Fibroblast of lung (primary cell): ENCODE results near the gene SDK2. TPM values are rescaled to one million over a fixed set of nuclear protein-coding genes. Genes with fewer than 3 reads are reported as not detected.

Experiments
- DNase-seq, 2 donors: peaks; one replicate each; pipeline versions ENCODE4 v3.0.0 to v3.0.0-alpha.2; 2010; ENCODE audit warnings: low read depth in 2 of 2
- H2AFZ ChIP-seq: 2 replicates; pipeline ENCODE4 v1.5.1; 2012; ENCODE audit warnings: low read length, control low read depth, inconsistent platforms
- H3K27ac ChIP-seq: 2 replicates; pipeline ENCODE4 v1.5.1; 2011; ENCODE audit warnings: low read length, control low read depth; ENCODE audit not compliant: insufficient read depth
- H3K27me3 ChIP-seq: 2 replicates; pipeline ENCODE4 v1.5.1; 2011; ENCODE audit warnings: mild to moderate bottlenecking, low read length; ENCODE audit not compliant: control insufficient read depth, insufficient read depth
- H3K36me3 ChIP-seq: 2 replicates; pipeline ENCODE4 v1.5.1; 2011; ENCODE audit warnings: low read length; ENCODE audit not compliant: control insufficient read depth, insufficient read depth
- H3K4me1 ChIP-seq: 2 replicates; pipeline ENCODE4 v1.5.1; 2011; ENCODE audit warnings: low read length; ENCODE audit not compliant: control insufficient read depth, insufficient read depth; ENCODE audit errors: extremely low read depth
- H3K4me2 ChIP-seq: 2 replicates; pipeline ENCODE4 v1.5.1; 2011; ENCODE audit warnings: low read length, control low read depth; ENCODE audit not compliant: insufficient read depth; ENCODE audit errors: extremely low read depth
- H3K4me3 ChIP-seq, 4 experiments: fragments of 200-600 bp in 1 of 4; sonication (generic) in 1 of 4; replicated peaks in 1 of 4; 2 replicates each; pipeline ENCODE4 v1.5.1; 2011 to 2016; ENCODE audit warnings: low read length in 4 of 4, low read depth in 3 of 4, mild to moderate bottlenecking in 3 of 4, control low read depth in 2 of 4, inconsistent platforms in 1 of 4, mixed read lengths in 1 of 4; ENCODE audit not compliant: insufficient read depth in 1 of 4; ENCODE audit errors: control extremely low read depth in 1 of 4
- H3K79me2 ChIP-seq: 2 replicates; pipeline ENCODE4 v1.5.1; 2012; ENCODE audit warnings: mild to moderate bottlenecking, low read length, inconsistent platforms; ENCODE audit not compliant: control insufficient read depth, insufficient read depth
- H3K9ac ChIP-seq: 2 replicates; pipeline ENCODE4 v1.5.1; 2011; ENCODE audit warnings: mild to moderate bottlenecking, low read length, control low read depth; ENCODE audit not compliant: insufficient read depth
- H3K9me3 ChIP-seq: 2 replicates; pipeline ENCODE4 v1.5.1; 2012; ENCODE audit warnings: low read depth, low read length; ENCODE audit not compliant: control insufficient read depth, insufficient read depth
- H4K20me1 ChIP-seq: 2 replicates; pipeline ENCODE4 v1.5.1; 2011; ENCODE audit warnings: low read length; ENCODE audit not compliant: control insufficient read depth, insufficient read depth; ENCODE audit errors: extremely low read depth
- EZH2 ChIP-seq: IDR thresholded peaks from 2 replicates; pipeline ENCODE4 v1.5.1; 2012; ENCODE audit warnings: low read length, control low read depth, mild to moderate bottlenecking; ENCODE audit errors: missing control alignments
- polyA plus RNA-seq, 2 donors: library from polyadenylated mRNA; depleted of rRNA in 1 of 2; stranded (reverse) in 1 of 2; unstranded in 1 of 2; fragments of >200 nt; gene quantifications; 2 replicates each; pipeline ENCODE4 v1.2.1, GENCODE V29; 2011 to 2012; ENCODE audit warnings: missing spikeins in 1 of 2
- total RNA-seq: library from RNA; depleted of rRNA; stranded (reverse); fragments of >200 nt; gene quantifications from 2 replicates; pipeline ENCODE4 v1.2.1, GENCODE V29; 2014
- TF ChIP-seq, protein P1 (sequence below), 2 donors: IDR thresholded peaks in 1 of 2; conservative IDR thresholded peaks in 1 of 2; 1 replicate in 1 of 2; 2 replicates in 1 of 2; pipeline ENCODE4 v1.5.1; 2011 to 2012; ENCODE audit warnings: low read length in 2 of 2, control low read depth in 1 of 2, inconsistent platforms in 1 of 2, low read depth in 1 of 2, mild to moderate bottlenecking in 1 of 2

Gene SDK2
- total and polyA plus RNA-seq, 2 donors (not counting 1 experiment from before 2014, with no cell fraction given): under 0.01 to 0.01 TPM

DNA sequence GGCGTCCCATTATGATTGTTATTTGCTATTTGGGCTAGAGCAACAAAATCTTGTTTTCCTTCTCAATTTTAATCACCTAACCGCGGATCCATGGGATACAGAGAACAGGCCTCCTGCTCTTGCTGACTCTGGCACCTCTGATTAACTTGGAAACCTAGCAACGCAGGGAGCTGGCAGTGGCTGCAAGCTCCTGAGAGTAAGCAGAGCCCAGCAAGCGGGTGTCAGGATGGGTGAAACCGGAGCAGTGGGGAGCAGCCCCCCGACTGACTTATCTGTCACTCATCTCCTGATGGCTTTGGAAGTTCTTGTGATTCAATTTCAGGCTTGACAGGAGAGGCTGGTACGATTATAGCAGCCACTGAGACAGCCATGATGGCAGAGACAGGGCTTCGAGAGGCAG lies 286.9 kb downstream of the SDK2 start:
- Histone ChIP-seq H3K27ac (no peak overlapping the region), H3K4me1 (no peaks in the 10 kb centered on the region), H3K9ac (no peak overlapping the region), H3K9me3 (no peaks in the 10 kb centered on the region), H3K27me3 (no peaks in the 10 kb centered on the region), H3K79me2 (no peaks in the 10 kb centered on the region), H4K20me1 (no peaks in the 10 kb centered on the region), H3K4me2 (no peak overlapping the region), H3K36me3 (no peaks in the 10 kb centered on the region), H2AFZ (no peak overlapping the region), H3K4me3 (no peak overlapping the region)
- DNase-seq: no peak
- TF ChIP-seq, protein P1, sequence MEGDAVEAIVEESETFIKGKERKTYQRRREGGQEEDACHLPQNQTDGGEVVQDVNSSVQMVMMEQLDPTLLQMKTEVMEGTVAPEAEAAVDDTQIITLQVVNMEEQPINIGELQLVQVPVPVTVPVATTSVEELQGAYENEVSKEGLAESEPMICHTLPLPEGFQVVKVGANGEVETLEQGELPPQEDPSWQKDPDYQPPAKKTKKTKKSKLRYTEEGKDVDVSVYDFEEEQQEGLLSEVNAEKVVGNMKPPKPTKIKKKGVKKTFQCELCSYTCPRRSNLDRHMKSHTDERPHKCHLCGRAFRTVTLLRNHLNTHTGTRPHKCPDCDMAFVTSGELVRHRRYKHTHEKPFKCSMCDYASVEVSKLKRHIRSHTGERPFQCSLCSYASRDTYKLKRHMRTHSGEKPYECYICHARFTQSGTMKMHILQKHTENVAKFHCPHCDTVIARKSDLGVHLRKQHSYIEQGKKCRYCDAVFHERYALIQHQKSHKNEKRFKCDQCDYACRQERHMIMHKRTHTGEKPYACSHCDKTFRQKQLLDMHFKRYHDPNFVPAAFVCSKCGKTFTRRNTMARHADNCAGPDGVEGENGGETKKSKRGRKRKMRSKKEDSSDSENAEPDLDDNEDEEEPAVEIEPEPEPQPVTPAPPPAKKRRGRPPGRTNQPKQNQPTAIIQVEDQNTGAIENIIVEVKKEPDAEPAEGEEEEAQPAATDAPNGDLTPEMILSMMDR (conservative IDR thresholded peaks at IDR 0.05 in 1 of 2, IDR thresholded peaks at IDR 0.05 in 1 of 2; ENCODE audit: low read depth in 1 of 2, low read length in 2 of 2): no peak
- no peak for TF ChIP-seq EZH2

DNA sequence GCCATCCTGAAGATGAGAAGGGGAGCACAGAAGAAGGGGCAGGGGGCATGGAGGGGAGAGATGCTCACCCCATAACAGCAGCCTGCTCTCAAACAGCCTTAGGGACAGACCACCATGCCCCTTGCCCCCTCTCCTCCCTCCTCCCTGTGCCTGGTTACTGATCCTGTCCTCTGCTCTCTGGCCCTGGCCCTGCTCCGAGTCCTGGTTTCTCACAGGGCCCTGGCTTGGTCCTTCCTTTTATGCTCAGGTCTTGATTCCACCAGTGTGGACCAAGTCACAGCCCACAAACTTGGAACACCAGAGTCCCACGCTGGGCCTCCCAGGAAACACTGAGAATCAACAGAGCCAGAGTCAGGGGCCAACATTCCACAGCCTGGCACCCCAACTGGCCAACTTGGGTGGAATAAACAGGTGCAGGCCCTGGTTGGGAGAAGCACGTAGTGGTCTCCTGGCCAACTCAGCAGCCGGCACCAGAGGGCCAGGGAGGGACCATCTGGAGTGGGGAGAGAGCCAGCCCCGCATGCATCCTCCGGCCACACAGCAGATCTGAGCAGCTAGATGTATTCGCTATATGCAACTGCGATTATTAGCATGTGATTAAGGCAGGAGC lies 287.6 kb downstream of the SDK2 start:
- Histone ChIP-seq H3K36me3 (no peaks in the 10 kb centered on the region), H3K9me3 (no peaks in the 10 kb centered on the region), H4K20me1 (no peaks in the 10 kb centered on the region), H3K27me3 (no peaks in the 10 kb centered on the region), H3K4me1 (no peaks in the 10 kb centered on the region), H3K9ac (no peak overlapping the region), H3K4me2 (no peak overlapping the region), H2AFZ (no peak overlapping the region), H3K4me3 (no peak overlapping the region), H3K27ac (no peak overlapping the region), H3K79me2 (no peaks in the 10 kb centered on the region)
- DNase-seq: no peak
- TF ChIP-seq, protein P1 (conservative IDR thresholded peaks at IDR 0.05 in 1 of 2, IDR thresholded peaks at IDR 0.05 in 1 of 2; ENCODE audit: low read depth in 1 of 2, low read length in 2 of 2): no peak
- TF ChIP-seq EZH2: no peak

DNA sequence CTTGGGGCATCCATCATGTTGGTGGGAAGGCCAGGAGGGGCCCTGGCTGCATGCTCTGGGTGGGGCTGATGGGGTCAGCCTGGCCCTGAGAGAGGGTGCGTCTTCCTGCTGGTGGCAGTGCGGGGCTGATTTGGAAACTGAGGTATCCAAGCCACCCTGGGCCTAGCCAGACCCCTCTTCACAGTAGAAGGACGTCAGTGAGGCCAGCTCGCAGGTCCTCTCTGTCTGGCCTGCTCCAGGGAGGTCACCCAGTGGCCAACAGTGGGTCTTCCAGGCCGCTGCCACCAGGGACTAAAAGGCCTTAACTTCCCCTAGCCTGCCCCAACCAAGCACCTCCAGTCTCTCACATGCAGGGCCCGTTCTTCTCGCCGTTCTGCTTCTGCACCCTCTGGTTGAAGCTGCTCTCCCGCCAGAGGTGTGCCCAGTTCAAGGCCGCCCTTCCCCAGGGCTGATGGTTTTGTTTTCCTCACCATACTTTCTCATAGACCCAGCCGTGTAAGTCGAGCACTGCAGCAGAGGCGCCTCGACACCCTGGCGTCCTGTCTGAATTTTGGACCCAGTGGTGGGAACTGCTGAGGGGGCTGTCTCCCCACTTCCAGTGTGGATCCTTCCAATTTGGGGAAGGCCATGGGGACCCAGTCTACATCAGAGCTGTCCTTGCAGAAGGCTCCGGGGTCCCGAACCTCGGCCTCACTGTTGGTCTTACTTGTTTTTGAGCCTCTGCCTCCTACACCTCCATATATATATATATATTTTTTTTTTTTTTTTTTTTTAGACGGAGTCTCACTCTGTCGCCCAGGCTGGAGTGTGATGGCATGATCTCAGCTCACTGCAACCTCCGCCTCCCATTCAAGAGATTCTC lies 289.6 kb downstream of the SDK2 start:
- Histone ChIP-seq H3K4me2 (no peak overlapping the region), H3K27ac (no peak overlapping the region), H3K9ac (no peak overlapping the region), H2AFZ (no peak overlapping the region), H3K4me3 (no peak overlapping the region), H3K4me1 (no peaks in the 10 kb centered on the region), H4K20me1 (no peaks in the 10 kb centered on the region), H3K36me3 (no peaks in the 10 kb centered on the region), H3K79me2 (no peaks in the 10 kb centered on the region), H3K27me3 (no peaks in the 10 kb centered on the region), H3K9me3 (no peaks in the 10 kb centered on the region)
- TF ChIP-seq EZH2: no peak
- TF ChIP-seq, protein P1 (conservative IDR thresholded peaks at IDR 0.05 in 1 of 2, IDR thresholded peaks at IDR 0.05 in 1 of 2; ENCODE audit: low read depth in 1 of 2, low read length in 2 of 2): no peak
- DNase-seq: no peak
